ENCODE data around the gene SLC6A18. TPM values are rescaled to one million over a fixed set of nuclear protein-coding genes. Genes with fewer than 3 reads are reported as not detected.

SLC6A18 gene
- polyA plus RNA-seq, 1 experiment, result not detected

GRCh38 chr5:1195916-1196315, 29.3 kb upstream of the SLC6A18 start:
- Histone ChIP-seq H3K9me3 (ENCODE audit: control insufficient read depth, insufficient read depth, low read length) (peaks cover 7% of the 10 kb centered on the region; the same call in 1 of the 2 replicates), H3K27ac (ENCODE audit: low read depth, low read length) (no peak overlapping the region), H3K4me3 (ENCODE audit: low read depth, low read length) (no peak overlapping the region), H3K27me3 (ENCODE audit: control insufficient read depth, insufficient read depth, low read length) (peaks cover 3% of the 10 kb centered on the region)
- ChIA-PET POLR2A (no interaction called here), CTCF (no interaction called here)
- no peak for DNase-seq (ENCODE audit: low read depth, low spot score)
- TF ChIP-seq, protein P1, sequence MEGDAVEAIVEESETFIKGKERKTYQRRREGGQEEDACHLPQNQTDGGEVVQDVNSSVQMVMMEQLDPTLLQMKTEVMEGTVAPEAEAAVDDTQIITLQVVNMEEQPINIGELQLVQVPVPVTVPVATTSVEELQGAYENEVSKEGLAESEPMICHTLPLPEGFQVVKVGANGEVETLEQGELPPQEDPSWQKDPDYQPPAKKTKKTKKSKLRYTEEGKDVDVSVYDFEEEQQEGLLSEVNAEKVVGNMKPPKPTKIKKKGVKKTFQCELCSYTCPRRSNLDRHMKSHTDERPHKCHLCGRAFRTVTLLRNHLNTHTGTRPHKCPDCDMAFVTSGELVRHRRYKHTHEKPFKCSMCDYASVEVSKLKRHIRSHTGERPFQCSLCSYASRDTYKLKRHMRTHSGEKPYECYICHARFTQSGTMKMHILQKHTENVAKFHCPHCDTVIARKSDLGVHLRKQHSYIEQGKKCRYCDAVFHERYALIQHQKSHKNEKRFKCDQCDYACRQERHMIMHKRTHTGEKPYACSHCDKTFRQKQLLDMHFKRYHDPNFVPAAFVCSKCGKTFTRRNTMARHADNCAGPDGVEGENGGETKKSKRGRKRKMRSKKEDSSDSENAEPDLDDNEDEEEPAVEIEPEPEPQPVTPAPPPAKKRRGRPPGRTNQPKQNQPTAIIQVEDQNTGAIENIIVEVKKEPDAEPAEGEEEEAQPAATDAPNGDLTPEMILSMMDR (IDR thresholded peaks at IDR 0.05; ENCODE audit: low read depth, low read length), result no peak

- H3K27ac ChIP-seq (ENCODE audit: low read depth, low read length), result no peak overlapping the region
- peaks cover 7% of the 10 kb centered on the region; the same call in 1 of the 2 replicates for H3K9me3 ChIP-seq (ENCODE audit: control insufficient read depth, insufficient read depth, low read length)
- CTCF ChIA-PET, result no interaction called here
- peaks cover 2% of the 10 kb centered on the region for H3K27me3 ChIP-seq (ENCODE audit: control insufficient read depth, insufficient read depth, low read length)
- no peak overlapping the region for H3K4me3 ChIP-seq (ENCODE audit: low read depth, low read length)
- TF ChIP-seq, protein P1 (IDR thresholded peaks at IDR 0.05; ENCODE audit: low read depth, low read length), result no peak
- POLR2A ChIA-PET, result no interaction called here
- no peak for DNase-seq (ENCODE audit: low read depth, low spot score)
These were observed 28.6 kb upstream of the SLC6A18 start for GRCh38 chr5:1196562-1196961.

DNA sequence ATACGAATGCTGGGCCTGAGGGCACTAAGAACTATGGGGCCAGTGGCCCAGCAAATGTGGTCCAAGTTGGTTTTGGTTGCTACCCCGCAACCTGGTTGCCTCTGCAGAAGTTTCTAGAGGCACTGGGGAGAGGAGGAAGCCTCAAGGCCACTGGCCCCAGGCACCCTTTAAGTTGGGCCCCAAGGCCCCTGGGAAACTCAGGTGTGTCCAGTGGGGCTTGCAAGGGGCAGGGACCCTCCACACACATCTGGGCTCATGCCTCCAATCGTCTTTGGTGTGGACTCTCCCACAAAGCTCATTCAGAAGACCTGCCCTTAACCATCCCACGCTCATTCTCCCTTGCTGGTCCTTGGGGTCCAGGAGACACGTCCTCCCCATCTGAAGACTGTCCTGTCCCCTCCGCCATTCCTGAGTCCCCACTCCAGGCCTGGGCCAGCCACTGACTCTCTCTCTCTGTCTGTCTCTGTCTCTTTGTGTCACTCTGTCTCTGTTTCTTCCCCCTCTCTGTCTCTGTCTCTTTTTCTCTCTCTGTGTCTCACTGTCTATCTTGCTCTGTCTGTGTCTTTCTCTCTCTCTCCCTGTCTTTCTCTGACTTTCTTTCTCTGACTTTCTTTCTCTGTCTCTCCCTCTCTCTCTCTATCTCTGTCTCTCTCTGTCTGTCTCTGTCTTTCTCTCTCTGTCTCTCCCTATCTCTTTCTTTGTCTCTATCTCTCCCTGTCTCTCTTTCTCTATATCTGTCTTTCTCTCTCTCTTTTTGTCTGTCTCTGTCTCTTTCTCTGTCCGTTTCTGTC, 27.1 kb upstream of the SLC6A18 start:
- DNase-seq (ENCODE audit: low read depth, low spot score), result no peak
- POLR2A ChIA-PET, result no interaction called here
- TF ChIP-seq, protein P1 (IDR thresholded peaks at IDR 0.05; ENCODE audit: low read depth, low read length), result no peak

GRCh38 chr5:1199340-1199648, 25.9 kb upstream of the SLC6A18 start:
- Histone ChIP-seq H3K9me3 (ENCODE audit: control insufficient read depth, insufficient read depth, low read length) (peaks cover 7% of the 10 kb centered on the region; the same call in 1 of the 2 replicates), H3K4me3 (ENCODE audit: low read depth, low read length) (no peak overlapping the region), H3K27ac (ENCODE audit: low read depth, low read length) (no peak overlapping the region), H3K27me3 (ENCODE audit: control insufficient read depth, insufficient read depth, low read length) (peaks cover 2% of the 10 kb centered on the region)
- POLR2A ChIA-PET, result no interaction called here
- TF ChIP-seq, protein P1 (IDR thresholded peaks at IDR 0.05; ENCODE audit: low read depth, low read length), result no peak
- no peak for DNase-seq (ENCODE audit: low read depth, low spot score)
- CTCF ChIA-PET, result no interaction called here

More for the DNA sequence above, 27.1 kb upstream of the SLC6A18 start:
- peaks cover 2% of the 10 kb centered on the region for H3K27me3 ChIP-seq (ENCODE audit: control insufficient read depth, insufficient read depth, low read length)
- peaks cover 7% of the 10 kb centered on the region; the same call in 1 of the 2 replicates for H3K9me3 ChIP-seq (ENCODE audit: control insufficient read depth, insufficient read depth, low read length)
- no peak overlapping the region for H3K4me3 ChIP-seq (ENCODE audit: low read depth, low read length)
- no peak overlapping the region for H3K27ac ChIP-seq (ENCODE audit: low read depth, low read length)
- CTCF ChIA-PET, result no interaction called here

- H3K9me3 ChIP-seq (ENCODE audit: control insufficient read depth, insufficient read depth, low read length), result peaks cover 7% of the 10 kb centered on the region; the same call in 1 of the 2 replicates
These were observed 25.3 kb upstream of the SLC6A18 start for GRCh38 chr5:1199649-1200494.

More at GRCh38 chr5:1199649-1200494, 25.3 kb upstream of the SLC6A18 start:
- DNase-seq (ENCODE audit: low read depth, low spot score), result no peak
- TF ChIP-seq, protein P1 (IDR thresholded peaks at IDR 0.05; ENCODE audit: low read depth, low read length), result no peak
- Histone ChIP-seq H3K27me3 (ENCODE audit: control insufficient read depth, insufficient read depth, low read length) (peaks cover 2% of the 10 kb centered on the region), H3K27ac (ENCODE audit: low read depth, low read length) (no peak overlapping the region), H3K4me3 (ENCODE audit: low read depth, low read length) (no peak overlapping the region)
- CTCF ChIA-PET, result no interaction called here
- POLR2A ChIA-PET, result no interaction called here
